PC-9 (cell line): ENCODE measurements around the gene PITPNM3.

Source experiments
- CTCF ChIP-seq: fragments of 200-600 bp; sonication (generic); conservative IDR thresholded peaks from 2 replicates; pipeline ENCODE4 v1.6.1; 2017; ENCODE audit warnings: mixed run types, antibody characterized with exemption, mild to moderate bottlenecking, moderate library complexity
- EZH2 ChIP-seq: fragments of 200-600 bp; sonication (generic); IDR thresholded peaks from 2 replicates; pipeline ENCODE4 v1.8.0; 2017; ENCODE audit warnings: antibody characterized with exemption, low read depth

DNA sequence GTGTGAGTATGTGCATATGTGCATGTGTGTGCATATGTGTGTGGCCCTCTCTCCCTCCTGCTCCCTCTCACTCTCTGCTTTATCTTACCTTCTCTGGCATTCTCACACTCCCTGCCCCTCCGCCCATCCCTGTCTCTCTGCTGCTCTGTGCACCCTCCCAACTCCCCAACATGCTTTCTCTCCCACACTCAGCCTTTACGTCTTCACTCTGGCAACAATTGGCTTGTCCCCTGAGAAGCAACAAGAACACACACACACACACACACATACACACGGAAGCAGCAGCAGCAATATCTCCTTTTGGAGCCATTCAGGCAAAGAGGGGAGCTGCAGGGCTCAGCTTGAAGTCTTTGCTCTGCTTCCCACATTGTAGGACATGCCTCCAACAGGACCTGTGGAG lies 27.8 kb downstream of the PITPNM3 start:
- TF ChIP-seq CTCF (no peak), EZH2 (no peak)
